Stimulated activated CD4-positive, alpha-beta T cell treated with anti-CD3 and anti-CD28 coated beads, Interleukin-15, amount 100 ng/mL, for 48 hours (primary cell): ENCODE results near the gene RGS7.

Source experiments
- DNase-seq, 2 donors: peaks; one replicate each; pipeline ENCODE4 v3.0.0-alpha.2; 2020; ENCODE audit warnings: low read depth in 2 of 2

RGS7 gene

GRCh38 chr1:240833075-240833474 lies 523.9 kb downstream of the RGS7 start:
- DNase-seq: no peak

DNA sequence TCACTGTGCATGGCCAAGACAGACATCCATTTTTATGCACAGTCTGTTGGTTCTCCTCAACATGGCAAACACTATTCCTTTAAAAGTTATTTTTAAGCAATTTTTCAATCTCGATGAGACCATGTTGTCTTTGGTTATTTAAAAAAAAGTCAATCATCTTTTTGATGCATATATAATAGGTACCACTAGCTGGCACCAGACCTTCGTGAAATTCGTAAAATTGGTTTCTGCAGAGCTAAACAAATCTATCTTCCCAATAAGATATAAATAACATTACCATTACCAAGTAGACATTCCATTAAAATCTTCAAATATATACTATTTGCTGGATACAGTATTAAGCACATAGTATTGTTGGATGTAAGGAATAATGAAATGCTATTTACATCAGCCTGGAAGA lies 525.1 kb downstream of the RGS7 start:
- DNase-seq: no peak

GRCh38 chr1:240831191-240831631 lies 525.8 kb downstream of the RGS7 start:
- DNase-seq: no peak

DNA sequence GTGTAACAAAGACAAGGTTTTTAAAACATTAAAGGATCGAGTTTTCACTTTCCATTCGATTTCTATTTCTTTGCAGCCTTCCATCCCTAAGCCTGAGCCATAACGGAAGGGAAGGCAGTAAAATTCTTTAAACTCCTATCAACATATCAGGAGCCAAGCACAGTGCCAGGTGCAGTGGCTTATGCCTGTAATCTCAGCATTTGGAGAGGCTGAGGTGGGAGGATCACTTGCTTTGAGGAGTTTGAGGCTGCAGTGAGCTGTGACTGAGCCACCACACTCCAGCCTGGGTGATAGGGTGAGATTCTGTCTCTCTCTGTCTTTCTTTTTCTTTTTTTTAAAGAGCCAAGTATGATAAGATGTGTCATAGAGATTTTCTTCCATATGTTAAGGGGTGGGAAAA lies 527.5 kb downstream of the RGS7 start:
- no peak for DNase-seq

- no peak for DNase-seq
Measured at GRCh38 chr1:240827786-240828185, 529.2 kb downstream of the RGS7 start.

- no peak for DNase-seq
Measured at GRCh38 chr1:240824238-240824637, 532.8 kb downstream of the RGS7 start.

- no peak for DNase-seq
Measured at GRCh38 chr1:240823357-240823756, 533.6 kb downstream of the RGS7 start.

DNA sequence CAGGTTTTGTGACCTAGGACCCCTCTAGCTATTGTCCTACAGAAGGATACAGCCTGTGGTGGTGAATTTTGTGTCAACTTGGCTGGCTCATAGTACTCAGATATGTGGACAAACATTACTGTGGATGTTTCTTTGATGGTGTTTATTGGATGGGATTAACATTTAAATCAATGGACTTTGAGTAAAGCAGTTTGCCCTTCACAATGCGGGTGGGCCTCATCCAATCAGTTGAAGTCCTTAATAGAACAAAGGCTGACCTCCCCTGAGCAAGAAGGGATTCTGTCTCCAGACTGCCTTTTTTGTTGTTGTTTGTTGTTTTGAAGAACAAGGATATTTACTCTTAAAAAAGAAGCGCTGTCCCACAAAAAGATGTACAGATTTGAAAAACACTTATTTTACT lies 535.1 kb downstream of the RGS7 start:
- DNase-seq: no peak

- DNase-seq: no peak
Measured at GRCh38 chr1:240820816-240821215, 536.2 kb downstream of the RGS7 start.

GRCh38 chr1:240816472-240816871 lies 540.5 kb downstream of the RGS7 start:
- no peak for DNase-seq

- DNase-seq: no peak
Measured at GRCh38 chr1:240813720-240814119, 543.3 kb downstream of the RGS7 start.

GRCh38 chr1:240811256-240811655 lies 545.7 kb downstream of the RGS7 start:
- no peak for DNase-seq

DNA sequence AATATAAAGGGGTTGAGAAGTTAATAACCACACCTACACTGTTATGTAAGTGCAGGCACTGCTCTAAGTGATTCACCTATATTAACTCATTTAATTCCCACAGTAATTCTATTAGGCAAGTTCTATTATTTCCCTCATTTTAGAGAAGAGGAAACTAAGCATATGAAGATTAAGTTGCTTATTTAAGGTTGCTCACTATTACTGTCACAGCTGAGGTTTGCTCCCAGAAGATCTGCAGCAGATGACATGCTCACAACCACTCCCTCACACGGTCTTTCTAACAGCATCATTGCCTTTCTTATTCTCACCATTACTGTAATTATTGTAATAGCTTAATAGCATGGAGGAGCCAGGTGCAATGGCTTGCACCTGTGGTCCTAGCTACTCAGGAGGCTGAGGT lies 548.6 kb downstream of the RGS7 start:
- DNase-seq: no peak

DNA sequence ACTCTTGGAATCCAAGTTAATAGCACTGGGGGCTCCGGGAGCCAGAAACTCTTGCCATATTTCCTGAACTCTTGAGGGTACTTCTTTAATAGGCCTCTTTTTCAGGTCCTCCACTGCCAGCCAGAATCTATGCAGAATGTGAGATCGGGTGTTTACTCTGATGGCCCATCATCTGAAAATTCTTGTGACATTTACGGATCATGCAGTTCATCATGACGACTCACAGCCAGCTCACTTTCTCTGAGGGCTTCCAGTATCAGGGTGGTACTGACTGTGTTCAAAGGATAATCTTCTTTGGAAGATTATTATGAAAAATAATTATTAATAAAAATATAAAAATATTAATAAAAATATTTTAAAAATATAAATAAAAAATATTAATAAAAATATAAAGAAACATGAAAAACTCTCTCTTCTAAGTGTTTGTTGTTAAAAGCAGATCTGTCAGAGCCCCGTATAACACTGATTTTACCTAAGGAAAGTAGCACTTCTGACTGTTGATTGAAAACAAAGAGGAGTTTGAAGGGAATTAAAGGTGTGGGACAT lies 550.7 kb downstream of the RGS7 start:
- DNase-seq: no peak

DNA sequence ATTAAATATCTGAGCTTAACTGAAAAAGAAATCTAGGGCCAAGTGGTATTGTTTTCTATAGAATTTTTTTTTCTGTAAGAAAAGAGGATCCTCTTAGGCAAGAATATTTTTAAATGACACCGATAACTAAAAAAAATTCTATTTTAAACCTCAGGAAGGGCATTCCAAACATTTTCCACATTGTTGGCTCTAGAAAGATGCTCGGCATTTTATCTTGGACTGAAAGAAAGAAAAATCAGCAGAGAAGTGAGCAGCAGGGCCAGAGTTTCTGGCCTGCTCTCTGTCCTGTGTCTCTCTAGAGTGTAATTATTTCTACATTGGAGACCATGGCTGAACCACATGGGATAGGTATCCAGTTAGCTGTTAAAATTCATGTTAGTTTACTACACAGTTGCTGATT lies 552.5 kb downstream of the RGS7 start:
- DNase-seq: no peak

DNA sequence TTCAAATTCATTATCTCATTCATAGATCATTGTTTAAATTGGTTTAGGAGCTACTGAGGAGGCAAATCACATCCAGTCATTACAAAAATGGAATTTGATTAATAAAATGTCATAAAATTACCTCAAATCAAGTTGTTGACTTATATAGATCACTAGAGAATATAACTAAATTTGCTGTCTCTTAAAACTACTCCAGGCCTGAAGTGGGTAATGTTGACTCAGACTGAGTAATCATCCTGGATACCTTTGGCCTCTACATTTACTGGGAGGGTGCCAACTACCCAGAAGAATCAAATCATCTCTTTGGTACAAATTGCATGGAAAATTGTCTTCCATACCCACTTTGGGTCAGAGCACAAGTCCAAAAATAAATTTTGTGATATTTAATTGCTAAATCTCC lies 553.9 kb downstream of the RGS7 start:
- DNase-seq: no peak

DNA sequence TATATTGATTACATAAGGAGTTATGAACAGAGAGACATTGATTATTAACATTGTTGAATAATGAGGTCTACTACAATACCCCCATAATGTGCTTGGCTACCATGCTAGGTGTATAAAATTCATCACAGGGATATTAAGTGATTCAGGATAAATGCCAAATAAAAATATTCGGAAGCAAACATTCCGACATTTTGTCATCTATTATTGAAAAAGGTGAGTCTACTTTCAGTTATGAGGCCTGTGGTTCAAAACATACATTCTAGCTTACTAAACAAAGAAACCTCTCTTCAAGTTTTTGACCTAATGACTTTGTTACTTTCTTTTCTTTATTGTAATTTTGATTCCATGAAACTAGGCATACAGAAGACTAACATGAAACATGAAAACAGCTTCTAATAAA lies 554.7 kb downstream of the RGS7 start:
- no peak for DNase-seq

DNA sequence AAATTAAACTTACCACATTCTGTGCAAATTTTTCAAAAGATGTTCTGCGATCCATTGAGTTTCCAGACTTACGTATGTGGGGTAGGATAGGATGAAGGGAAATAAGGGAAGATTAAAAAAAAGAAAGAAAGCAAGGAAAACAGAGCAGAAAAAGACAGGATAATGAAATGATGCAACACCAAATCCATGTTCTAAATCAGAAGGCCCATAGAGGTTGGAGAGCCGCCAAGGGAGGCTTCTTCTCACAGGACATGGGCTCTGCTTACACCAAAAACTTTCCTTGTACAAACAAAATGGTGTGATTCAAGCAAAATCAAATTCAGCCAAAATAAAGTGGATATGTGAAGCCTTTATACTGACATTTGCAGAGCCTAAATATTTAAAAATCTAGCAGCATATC lies 555.6 kb downstream of the RGS7 start:
- no peak for DNase-seq

GRCh38 chr1:240800291-240800690 lies 556.7 kb downstream of the RGS7 start:
- no peak for DNase-seq

DNA sequence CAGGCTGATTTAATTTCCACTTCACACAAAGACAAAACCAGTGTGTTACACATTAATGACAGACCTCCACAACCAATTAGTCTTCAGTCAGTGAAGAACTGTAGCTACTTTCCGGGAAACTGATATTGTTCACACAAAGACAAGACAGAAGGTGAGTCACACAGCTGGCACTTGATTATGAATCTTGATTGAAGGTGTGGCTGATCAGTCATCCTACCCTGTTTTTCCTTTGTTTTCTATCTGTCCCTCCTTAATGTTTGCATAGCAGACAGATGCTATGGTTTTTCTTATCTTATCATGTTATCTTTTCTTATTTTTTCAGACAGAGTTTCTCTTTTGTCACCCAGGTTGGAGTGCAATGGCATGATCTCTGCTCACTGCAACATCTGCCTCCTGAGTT lies 560.0 kb downstream of the RGS7 start:
- no peak for DNase-seq

DNA sequence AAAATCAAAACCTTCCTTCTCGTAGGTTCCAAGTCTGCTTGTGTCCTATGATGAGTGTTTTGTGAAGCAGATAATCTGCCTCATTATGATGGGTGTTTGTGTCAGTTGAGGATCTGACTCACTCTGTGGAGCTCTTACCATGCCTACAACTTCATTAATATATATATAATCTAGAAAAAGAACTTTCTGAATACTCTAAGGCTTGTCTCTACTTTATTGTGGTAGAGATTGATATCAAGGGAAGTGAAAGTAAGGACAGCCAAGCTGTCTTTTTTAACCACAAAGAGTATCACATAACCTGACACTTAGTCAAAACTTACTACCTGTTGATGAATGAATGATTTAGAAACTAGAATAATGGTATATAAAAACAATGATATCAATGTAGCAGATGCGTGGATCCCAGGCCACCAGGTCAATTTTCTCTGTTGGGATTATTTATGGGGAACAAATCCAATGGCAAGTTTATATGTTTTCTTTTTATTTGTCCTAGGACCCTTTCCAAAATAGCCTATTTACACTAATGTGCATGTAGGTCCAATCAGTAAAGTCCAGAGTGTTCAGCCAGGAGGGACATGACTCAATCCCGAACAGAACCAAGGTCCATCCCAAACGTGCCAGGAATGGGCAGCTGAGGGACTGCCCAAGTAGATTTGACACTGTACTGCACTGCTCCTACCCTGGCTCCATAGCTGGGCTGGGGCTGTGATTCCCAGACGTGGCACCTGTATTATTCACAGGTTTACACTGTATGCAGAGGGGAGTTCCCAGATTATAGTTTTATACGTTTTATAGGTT lies 562.8 kb downstream of the RGS7 start:
- DNase-seq: no peak

DNA sequence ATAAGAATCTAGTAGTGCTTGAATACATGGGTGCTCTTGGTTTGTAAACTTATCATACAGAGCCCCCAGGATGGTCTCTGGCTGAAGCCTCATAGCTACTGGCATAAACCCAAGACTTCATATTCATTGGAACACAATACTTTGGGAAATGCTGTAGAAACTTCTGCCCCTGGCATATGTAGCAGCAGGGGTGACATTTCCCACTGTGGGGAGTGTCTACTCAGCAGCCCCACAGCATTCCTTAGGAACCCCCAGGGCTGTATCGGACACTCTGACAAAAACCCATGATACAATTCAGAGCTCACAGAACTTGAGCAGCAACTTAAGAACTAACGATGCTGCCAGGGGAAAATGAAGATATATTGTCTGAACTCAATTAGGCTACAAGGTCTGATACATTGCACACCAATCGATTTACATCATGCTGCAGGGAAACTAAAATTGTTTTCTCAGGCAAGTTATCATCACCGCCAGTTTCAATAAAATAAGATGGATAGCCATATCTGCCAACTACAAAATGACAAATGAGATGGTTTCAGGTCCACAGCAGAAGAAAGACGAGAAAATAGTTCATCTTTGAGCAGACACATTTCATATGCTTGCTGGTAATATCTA lies 564.0 kb downstream of the RGS7 start:
- no peak for DNase-seq

DNA sequence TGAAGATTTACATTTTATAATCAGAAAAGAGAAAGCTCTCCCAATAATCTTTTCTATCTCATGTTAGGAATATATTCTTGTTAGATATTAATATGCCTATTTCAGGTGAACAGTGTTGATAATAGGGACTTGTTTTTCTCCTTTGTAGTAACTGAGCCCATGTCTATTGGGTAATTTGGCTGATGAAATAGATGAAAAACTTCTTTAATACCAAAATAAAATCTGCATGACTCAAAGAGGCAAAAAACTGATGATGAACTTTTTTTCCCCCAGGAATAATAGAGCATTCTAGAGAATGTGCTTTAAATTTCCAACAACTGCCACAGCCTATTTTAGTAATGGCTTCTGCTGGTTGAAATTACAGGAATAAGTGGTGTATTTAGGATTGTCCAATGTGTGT lies 566.1 kb downstream of the RGS7 start:
- no peak for DNase-seq
